HG03442 (cell line): ENCODE data around the gene PTPRG.

Experiments used
- ATAC-seq: cut with Tn5 transposase; IDR thresholded peaks from one replicate; pipeline ENCODE4 v1.9.1; 2021; ENCODE audit warnings: mild to moderate bottlenecking, moderate library complexity; ENCODE audit not compliant: unreplicated experiment

PTPRG gene

GRCh38 chr3:62193586-62194345, 632.4 kb downstream of the PTPRG start:
- ATAC-seq, result no peak

DNA sequence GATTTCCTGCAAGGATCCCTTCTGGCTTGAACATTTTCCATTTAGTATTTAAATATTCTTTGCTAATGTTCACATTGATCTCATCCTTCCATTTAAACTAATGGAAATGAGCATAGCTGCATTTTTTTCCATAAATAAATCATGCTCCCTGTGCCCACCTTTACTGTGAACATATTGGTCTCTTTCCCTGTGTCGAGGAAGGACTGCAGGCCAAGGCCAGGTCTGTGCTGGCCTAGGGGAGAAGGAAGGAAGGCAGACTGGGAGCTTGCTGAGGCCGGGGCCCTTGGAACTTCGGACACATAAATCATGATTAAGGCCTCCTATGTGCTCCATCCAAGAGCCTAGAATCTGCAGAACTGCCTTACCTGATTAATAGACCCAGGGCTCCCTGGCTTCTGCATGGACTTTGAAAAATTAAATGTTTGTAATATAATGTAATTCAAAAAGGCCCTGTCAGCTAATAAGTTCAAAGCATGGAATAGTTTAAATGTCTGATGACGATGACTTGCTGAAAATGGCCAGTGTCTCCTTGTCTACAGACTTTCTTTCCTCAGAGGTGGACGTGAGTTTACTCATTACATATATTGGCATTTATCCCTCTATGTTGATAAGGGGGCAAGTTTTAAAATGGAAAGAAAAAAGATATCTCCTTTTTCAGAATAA, 636.1 kb downstream of the PTPRG start:
- no peak for ATAC-seq

GRCh38 chr3:62199126-62199525, 637.8 kb downstream of the PTPRG start:
- ATAC-seq, result no peak

DNA sequence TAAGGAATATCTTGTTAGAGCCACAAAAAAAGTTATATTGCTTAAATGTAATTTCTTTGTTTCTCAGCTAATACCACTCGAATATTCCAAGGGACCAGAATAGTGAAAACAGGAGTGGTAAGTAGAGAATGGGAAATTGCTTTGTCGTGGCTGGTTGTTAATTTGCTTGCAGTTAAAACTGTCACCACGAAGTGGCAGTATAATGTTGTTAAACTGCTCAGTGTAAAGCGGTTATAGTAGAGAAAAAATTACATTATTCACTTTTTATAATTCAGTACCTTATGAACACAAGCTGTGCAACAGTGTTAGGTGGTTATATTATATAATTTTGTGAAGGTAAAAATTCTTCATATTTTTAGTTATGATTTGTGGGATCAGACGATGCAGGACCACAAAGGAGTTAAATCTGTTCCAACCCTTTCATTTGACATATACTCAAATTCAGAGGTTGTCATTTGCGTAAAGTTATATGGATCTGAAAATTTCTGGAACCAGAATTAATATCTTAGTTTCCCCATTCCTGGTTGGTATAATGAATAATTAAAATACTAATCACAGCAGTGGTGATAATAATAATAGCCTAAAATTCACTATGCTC, 640.2 kb downstream of the PTPRG start:
- no peak for ATAC-seq

- ATAC-seq, result no peak
Observed at GRCh38 chr3:62203152-62203551, 641.8 kb downstream of the PTPRG start.

GRCh38 chr3:62203561-62203960, 642.2 kb downstream of the PTPRG start:
- ATAC-seq, result no peak

- no peak for ATAC-seq
Observed at GRCh38 chr3:62207197-62207596, 645.8 kb downstream of the PTPRG start.

DNA sequence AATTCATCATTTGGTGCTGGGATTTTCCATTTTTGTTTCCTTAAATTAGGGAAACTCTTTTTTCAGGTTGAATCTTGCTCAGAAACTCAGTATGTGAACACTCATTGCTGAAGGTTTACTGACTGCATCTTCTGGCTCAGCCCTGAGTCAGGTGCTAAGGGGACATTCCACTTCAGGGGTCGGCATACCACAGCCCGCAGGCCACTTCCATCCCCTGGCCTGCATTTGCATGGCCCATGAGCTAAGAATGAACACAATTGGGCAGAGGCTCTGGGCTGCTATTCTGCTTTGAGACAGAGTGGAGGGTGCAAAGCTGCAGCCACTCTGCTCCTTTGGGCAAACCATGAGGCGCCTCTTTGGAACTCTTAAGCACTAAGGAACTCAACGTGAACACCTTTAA, 647.0 kb downstream of the PTPRG start:
- no peak for ATAC-seq

DNA sequence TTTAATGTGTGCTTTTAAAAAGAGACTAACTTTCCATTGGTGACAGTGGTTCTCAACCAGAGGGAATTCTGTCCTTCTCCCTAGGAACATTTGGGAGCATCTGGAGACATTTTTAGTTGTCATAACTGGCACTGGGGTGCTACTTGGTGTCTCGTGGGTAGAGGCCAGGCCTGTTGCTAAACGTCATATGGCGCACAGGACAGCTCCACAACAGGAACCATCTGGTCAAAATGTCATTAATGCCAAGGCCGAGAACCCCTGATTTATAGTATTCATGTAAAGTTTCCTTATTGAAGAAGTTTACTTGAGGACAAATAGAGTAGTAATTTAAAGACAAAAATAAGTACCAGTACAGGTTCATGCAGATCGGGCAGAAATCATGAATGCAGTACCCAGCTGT, 647.7 kb downstream of the PTPRG start:
- no peak for ATAC-seq

GRCh38 chr3:62210011-62210410, 648.6 kb downstream of the PTPRG start:
- no peak for ATAC-seq

DNA sequence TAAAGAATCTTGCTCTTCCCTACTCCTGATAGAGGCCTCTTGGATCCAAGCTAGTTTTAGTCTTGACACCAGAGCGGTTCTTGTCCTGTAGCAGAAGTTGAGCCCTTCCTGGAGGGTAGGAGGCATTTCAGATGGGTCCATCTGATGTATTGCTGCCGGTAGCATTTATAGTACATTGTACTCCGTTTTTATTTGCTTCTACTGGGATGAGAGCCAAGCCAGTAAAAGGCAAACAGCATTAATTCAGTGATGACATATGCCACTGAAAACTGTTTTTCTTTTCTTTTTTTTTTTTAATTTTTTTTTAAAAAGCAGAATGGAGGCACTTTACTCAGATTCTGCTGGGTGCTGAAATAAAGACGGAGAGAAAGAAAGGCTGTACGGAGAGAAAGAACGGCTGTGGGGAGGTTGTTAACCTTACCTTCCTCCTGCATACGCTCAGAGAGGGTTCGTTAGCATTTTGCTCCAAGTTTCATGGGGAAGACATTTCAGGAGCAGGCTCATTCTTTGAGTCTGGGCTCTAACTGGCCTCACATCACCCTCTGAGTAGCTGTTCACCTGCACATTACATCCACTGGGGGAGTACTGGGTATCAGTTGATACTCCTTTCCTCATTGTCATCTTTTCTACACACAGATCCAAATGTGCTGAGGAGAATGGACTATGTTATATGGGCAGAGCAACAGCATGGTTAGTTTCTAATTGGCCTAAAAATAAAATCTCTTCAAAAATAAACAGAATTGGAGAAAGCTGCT, 650.5 kb downstream of the PTPRG start:
- no peak for ATAC-seq

DNA sequence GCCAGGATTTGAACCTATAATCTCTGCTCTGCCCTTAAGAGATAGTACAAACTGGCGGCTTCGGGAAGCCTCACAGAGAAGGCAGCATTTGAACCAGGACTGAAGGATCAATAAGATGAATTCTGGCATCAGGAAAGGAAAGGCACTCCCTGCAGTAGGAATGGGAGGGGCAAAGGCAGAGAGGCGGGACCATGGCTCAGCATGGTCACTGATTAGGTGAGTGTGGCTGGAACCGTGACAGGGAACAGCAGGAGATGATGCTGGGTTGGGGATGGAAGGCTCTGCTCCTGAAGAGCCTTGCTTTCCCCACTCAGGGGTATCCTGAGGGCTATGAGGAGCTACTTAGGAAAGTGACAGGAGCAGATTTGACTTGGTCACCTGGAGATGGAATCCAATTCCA, 653.5 kb downstream of the PTPRG start:
- no peak for ATAC-seq

DNA sequence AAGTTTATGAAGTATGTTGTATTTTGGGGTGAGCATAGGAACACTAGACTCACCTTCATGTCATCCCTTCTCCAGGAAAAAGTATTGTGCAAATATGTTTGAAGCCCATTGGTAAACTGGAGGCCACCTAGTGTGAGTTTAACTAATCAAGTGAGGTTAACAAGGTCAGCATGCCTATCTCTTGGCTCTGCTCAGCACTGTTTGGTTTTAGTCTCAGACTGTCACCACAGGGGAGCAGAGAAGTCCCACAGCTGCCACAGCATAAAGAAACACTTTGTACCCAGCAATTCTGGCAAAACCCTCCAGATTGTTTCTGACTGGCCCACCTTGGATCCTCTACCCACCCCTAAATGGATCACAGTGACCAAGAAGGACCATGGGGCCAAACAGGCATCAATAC, 659.2 kb downstream of the PTPRG start:
- ATAC-seq, result no peak

- no peak for ATAC-seq
Observed at GRCh38 chr3:62225051-62225450, 663.7 kb downstream of the PTPRG start.

DNA sequence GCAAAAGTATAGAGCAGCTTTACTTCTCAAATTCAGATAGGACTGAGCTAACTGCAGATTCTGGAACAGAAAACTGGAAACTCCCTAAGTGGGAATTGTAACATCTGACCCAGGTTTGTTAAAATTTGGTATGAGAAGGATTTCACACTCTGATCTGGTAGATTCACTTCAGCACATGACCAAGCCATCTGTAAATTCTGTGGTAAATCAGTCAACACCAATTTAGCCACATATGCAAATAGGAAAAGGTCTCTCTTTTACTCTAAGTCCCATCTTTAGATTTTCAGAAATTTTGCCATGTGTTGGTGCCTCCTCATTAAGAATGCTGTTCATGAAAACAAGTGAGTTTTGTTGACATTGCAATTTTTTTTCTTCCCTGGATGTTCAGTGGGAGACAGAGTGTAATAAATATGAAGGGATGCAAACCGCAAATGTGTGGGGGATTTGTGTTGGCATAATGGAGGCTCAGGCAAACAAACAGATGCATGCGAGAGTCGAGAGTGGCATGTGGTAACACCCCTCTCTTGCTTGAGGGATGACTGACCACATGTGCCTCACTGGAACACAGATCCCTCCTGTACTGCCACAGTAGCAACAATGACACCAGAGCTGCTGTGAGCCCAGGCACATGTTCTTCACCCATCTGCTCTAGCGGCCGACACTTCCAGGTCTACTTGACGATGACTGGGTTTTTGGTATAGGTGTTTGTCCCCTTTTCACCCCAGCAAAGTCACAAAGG, 665.4 kb downstream of the PTPRG start:
- peak; percentile 73 for ATAC-seq

GRCh38 chr3:62228467-62228866, 667.1 kb downstream of the PTPRG start:
- no peak for ATAC-seq

GRCh38 chr3:62229211-62229610, 667.8 kb downstream of the PTPRG start:
- ATAC-seq, result no peak

DNA sequence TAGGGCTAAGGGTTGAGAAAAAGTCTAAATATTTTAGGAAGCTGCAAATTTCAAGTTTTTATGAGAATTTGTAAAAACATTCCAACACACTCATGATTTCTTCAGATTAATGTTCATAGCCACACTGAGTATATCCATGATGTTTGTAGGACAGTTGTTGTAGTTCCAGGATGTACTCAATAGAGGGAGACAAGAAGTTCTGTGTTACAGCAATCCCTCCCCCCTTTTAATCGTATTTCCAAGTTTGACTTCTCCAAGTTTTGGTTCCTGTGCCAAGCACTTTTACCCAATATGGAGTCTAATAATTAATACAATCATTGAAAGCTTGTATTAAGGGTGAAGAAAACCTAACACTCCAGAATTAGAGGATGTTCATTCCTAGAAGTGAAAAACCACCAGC, 668.5 kb downstream of the PTPRG start:
- no peak for ATAC-seq

- ATAC-seq, result no peak
Observed at GRCh38 chr3:62233065-62233464, 671.7 kb downstream of the PTPRG start.

- no peak for ATAC-seq
Observed at GRCh38 chr3:62236016-62236415, 674.6 kb downstream of the PTPRG start.
